Inflammatory macrophage (primary cell): ENCODE data around the gene NIBAN1.
A peak's percentile ranks its signal among the peaks of the same experiment; 100 is the strongest.
"Not testable (repeated sequence)": the region's sequence is repeated elsewhere in the genome, so short reads cannot be mapped to it uniquely, and the experiment has no call there.

ENCODE experiments used
- DNase-seq, 2 donors: peaks; one replicate each; pipeline ENCODE4 v3.0.0-alpha.2; 2020 to 2022
- total RNA-seq, 18 experiments: gene quantifications; one replicate each; lab custom pipeline; 2026; ENCODE audit warnings: mixed read lengths in 6 of 18, inconsistent platforms in 2 of 18; lab: John Stamatoyannopoulos, UW

The NIBAN1 gene, protein sequence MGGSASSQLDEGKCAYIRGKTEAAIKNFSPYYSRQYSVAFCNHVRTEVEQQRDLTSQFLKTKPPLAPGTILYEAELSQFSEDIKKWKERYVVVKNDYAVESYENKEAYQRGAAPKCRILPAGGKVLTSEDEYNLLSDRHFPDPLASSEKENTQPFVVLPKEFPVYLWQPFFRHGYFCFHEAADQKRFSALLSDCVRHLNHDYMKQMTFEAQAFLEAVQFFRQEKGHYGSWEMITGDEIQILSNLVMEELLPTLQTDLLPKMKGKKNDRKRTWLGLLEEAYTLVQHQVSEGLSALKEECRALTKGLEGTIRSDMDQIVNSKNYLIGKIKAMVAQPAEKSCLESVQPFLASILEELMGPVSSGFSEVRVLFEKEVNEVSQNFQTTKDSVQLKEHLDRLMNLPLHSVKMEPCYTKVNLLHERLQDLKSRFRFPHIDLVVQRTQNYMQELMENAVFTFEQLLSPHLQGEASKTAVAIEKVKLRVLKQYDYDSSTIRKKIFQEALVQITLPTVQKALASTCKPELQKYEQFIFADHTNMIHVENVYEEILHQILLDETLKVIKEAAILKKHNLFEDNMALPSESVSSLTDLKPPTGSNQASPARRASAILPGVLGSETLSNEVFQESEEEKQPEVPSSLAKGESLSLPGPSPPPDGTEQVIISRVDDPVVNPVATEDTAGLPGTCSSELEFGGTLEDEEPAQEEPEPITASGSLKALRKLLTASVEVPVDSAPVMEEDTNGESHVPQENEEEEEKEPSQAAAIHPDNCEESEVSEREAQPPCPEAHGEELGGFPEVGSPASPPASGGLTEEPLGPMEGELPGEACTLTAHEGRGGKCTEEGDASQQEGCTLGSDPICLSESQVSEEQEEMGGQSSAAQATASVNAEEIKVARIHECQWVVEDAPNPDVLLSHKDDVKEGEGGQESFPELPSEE
- total RNA-seq, result 191 to 1,142 (median 303) reads per million in 18 experiments

DNA sequence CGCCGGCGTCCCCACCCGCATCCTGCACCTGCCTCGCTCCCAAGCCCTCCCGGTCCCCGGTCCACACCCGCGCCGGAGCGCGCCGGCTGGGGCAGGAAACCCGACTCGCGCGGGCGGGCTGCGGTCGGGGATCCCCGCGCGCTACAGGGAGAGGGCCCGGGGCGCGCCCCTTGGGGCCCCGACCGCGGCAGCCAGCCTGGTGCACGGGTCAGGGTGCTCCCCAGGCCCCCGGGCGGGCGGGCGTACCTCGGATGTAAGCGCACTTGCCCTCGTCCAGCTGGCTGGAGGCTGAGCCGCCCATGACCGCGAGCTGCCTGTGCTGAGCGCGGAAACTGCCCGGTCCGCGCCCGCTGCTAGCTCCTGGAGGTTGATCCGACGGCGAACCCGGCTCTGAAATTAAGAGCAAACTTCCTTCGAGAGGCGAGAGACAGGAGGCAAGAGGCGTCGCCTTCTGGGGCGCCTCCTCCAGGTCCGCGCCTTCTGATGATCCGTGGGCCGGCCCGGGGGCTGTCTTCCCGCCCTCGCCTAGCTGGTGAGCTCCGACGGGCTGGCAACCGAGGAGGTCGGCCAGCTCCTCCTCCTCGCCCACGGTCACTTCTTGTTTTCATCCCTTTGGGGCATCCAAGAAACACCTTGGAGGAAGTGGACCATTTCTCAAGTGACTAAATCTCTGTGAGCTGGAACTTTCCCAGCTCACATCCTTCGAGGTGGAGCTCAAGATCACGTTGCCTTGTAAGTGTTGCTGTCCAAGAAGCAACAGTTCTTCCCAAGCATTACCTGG, at the start of gene NIBAN1:
NIBAN1 (minus strand) TSS at position 453 of the 781 bp plus-strand sequence; CDS start at position 301, 152 bp downstream.
- peak; percentile 73 to 79 for DNase-seq

DNA sequence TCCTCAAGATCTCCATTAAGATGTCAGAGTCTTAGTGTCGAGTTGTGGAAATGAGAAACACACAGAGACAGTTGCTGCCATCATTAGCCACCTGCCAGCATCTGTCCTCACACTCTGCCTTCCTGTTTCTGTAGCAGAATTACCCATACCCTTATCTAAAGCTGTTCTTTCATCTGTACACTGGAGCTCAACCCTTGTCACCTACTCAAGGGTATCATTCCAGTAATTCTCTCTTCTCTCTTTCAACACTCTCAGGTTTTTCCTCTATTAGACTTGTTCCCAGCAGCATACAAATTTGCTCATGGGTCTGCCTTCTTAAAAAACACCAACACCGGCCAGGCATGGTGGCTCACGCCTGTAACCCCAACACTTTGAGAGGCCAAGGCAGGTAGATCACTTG, 43.7 kb upstream of the NIBAN1 start:
- no peak for DNase-seq

DNA sequence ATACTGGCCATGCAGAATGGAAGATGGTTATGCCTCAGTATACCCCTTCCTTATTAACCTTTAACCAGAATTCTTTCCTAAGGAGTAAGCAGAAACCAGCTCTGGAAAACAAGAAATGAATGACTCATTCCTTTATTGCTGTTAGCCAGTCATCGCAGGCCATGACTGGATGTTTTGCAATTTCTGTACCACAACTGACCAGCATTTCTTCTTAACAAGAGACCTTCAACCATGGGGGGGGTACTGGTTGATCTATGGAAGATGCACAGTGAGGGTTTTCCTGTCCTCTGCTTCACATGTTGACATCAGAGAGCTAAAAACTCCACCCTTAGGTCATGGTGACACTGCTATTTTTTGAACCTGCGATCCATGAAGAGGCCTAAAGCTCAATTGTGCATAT, 43.0 kb upstream of the NIBAN1 start:
- DNase-seq, result peak; percentile 76 to 80

DNA sequence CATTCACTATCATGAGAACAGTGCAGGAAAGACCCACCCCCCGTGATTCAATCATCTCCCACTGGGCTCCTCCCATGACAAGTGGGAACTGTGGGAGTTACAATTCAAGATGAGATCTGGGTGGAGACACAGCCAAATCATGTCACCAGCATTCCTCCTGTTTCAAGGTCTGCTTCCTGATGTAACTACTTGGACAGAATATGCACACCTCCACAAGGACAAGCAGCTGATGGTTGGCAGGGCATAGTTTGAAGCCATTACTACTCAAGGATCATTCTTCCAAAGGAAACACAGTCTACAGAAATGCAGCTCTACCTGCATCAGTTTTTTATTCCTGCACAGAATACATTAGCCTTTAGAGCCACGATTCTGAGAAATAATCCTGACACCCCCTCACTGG, 42.6 kb upstream of the NIBAN1 start:
- DNase-seq, result peak; percentile 5 to 29

DNA sequence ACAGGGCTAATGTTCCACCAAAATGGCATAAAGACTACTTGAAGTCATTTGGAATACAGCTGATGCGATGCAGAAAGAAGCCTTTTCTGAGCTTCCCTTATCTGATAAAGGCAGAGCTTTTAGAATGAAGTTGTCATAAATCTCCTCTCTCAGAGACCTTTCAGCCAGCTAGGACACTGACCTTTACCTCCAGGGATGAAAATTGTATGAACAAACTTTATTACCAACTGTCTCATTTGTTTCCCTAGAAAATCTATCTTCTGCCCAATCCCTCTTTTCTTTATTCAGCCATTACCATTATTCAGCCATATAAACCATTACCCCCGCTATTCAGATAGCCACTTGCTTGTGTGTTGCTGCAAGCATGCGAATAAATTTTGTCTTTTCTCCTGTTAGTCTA, 41.3 kb upstream of the NIBAN1 start:
- DNase-seq, result no peak

DNA sequence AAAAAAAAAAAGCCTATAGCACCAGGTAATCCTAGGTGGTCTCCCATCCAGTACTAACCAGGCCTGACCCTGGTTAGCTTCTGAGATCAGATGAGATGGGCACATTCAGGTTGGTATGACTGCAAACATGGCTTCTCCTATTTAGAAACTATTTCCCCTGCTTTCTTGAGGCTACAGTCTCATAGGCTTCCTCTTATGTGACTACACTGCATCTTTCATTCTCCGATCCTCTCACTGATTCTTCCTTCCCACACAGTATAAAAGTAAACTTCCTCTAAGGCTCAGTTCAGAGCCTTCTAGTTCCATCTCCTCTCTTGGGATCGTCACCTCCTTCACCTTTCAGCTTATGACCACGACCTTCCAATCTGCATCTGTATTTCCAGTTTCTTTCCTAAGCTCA, 40.6 kb upstream of the NIBAN1 start:
- peak; percentile 26 to 48 for DNase-seq

DNA sequence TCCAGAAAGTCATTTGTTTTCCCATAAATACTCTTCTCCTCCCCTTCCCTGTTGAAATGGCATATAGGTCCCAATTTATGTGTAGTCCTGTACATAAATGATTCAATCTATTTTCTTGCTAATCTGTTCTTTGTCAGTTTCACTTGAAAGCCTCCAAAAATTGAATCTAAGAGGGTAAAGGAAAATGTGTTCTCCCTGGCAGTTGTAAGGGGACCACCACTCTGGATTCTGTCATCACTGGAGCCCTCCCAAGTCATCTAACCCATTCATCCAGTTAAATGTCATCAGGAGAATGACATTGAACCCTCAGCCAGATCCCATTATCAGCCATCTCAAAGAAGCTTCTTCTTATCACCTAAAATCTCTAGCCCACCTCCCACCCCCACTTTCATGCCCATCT, 36.1 kb upstream of the NIBAN1 start:
- DNase-seq, result no peak

DNA sequence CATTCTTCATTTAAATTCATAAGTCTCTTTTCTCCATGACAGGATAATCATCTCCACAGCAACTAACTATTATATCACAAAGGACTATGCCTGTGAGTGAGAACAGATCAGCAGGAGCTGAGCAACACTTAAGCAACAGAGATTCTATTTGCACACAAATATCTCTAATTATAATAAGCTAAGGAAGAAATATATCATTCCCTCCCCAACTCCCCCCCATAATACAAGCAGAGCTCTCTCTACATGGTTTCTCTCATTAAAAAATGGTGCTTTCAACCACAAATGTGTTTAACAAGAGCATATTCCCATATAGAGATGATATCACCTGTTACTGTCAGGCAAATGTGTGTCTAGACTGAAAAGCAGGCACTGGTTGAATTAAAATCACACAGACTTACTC, 34.5 kb upstream of the NIBAN1 start:
- no peak for DNase-seq

DNA sequence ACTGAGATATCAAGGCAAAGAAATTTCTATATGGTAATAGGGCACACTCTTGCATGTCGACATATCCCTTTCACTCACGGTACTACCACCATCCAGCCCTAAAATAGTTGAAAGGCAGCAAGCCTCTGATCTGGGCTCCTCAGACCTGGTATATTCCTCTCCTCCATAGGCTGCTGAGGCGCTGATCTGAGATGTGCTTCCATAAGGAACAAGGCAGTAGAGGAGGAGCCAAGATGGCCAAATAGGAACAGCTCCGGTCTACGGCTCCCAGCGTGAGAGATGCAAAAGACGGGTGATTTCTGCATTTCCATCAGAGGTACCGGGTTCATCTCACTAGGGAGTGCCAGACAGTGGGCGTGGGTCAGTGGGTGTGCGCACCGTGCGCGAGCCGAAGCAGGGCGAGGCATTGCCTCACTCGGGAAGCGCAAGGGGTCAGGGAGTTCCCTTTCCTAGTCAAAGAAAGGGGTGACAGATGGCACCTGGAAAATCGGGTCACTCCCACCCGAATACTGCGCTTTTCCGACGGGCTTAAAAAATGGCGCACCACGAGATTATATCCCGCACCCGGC, 27.1 kb upstream of the NIBAN1 start:
- DNase-seq, result not testable (repeated sequence)

DNA sequence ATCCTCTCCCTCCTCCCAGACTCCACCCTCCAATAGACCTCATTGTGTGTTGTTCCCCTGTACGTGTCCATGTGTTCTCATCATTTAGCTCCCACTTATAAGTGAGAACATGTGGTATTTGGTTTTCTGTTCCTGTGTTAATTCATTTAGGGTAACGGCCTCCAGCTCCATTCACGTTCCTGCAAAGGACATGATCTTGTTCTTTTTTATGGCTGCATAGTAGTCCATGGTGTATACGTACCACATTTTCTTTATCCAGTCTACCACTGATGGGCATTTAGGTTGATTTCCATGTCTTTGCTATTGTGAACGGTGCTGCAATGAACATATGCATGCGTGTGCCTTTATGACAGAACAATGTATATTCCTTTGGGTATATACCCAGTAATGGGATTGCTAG, 25.7 kb upstream of the NIBAN1 start:
- DNase-seq, result not testable (repeated sequence)

DNA sequence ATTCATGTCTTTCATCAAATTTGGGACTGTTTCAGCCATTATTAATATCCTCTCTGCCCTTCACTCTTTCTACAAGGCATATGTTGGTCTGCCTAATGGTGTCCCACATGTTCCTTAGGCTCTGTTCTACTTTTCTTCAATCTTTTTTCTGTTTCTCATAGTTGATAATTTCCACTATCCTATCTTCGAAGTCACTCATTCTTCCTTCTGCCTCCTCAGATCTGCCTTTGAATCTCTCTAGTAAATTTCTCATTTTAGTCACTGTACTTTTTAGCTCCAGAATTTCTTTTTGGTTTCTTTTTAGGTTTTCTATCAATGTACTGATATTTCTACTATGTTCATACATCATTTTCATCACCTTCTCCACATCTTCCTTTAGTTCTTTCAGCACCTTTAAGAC, 20.0 kb upstream of the NIBAN1 start:
- DNase-seq, result no peak

DNA sequence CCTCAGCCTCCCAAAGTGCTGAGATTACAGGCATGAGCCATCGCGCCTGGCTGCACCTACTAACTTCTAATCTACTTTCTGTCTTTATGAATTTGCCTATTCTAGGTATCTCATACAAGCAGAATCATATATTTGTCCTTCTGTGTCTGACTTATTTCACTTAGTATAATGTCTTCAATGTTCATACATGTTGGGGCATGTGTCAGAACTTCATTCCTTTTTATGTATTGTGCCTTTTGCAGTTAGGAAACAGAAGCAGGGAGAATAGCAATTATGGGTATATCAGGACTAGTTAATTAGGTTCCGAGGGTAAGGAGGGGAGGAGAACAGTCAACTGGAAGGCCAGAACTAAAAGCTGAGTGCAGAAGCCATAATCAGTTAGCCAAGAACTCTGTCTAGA, 18.0 kb upstream of the NIBAN1 start:
- DNase-seq, result no peak

DNA sequence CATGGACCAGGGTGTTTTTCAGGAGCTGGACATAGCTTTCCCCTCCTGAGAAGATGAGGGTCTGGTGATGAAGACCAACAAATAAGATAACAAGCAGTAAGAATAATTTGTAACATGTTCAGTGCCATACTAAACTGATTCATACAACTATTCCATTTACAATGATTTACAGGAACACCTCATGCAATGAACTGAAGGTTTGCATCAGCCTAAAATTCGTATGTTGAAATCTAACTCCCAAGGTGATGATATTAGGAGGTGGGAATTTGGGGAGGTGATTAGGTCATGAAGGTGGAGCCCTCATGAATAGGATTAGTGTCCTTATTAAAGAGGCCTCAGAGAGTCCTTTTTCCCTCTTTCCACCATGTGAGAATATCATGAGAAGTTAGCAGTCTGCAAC, 15.9 kb upstream of the NIBAN1 start:
- no peak for DNase-seq

DNA sequence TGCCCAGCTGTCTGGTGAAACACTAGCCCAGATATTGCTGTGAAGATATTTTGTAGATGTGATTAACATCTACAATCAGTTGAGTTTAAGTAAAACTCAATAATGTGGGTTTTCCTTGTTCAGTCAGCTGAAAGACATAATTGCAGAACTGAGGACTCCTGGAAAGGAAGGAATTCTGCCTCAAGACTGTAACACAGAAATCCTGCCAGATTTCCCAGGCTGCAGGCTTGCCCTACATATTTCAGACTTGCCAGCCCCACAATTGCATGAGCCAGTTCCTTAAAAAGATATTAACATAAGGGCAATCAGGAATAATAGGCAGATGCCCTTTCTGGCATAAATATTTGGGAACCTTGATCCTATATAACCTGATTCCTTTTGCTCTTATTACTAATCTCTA, 14.2 kb upstream of the NIBAN1 start:
- no peak for DNase-seq

DNA sequence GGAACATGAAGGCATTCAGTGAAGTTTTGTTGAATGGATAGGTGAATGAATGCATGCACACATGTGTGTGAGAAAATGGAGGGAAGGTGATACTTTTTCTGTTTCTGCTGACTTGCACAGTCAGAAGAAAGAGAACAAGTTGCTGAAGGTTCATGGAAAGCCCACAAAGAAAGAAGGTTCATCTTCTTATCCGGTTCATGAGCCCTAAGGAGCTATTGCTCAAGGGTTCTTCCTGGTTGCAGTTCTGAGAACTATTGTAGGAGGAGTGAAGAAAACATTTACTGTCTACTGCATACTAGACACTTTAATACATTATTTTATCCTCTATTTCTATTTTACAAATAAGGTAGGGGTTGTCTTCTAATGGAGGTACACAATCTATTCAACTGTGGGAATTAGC, 13.4 kb upstream of the NIBAN1 start:
- peak; percentile 50 to 71 for DNase-seq

DNA sequence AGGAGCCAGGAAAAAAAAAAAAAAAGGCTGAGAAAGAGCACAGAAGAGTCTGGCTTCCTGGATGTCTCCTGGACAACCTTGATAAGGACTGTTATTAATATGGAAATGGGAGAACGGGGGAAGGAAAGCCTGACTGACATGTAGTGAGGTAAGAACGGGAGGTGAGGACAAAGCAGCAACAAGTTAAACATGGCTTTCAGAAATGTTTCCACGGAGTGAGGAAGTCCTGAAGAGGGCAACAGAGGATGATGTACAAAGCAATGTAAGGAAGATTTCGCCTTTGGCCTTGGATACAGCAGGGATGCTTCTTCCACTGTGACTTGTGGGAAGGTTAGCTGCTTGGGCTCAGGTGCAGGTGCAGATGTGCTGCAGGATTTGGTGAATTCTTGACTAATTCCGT, 11.9 kb upstream of the NIBAN1 start:
- peak in 1 of 2 donors; percentile 28 for DNase-seq

DNA sequence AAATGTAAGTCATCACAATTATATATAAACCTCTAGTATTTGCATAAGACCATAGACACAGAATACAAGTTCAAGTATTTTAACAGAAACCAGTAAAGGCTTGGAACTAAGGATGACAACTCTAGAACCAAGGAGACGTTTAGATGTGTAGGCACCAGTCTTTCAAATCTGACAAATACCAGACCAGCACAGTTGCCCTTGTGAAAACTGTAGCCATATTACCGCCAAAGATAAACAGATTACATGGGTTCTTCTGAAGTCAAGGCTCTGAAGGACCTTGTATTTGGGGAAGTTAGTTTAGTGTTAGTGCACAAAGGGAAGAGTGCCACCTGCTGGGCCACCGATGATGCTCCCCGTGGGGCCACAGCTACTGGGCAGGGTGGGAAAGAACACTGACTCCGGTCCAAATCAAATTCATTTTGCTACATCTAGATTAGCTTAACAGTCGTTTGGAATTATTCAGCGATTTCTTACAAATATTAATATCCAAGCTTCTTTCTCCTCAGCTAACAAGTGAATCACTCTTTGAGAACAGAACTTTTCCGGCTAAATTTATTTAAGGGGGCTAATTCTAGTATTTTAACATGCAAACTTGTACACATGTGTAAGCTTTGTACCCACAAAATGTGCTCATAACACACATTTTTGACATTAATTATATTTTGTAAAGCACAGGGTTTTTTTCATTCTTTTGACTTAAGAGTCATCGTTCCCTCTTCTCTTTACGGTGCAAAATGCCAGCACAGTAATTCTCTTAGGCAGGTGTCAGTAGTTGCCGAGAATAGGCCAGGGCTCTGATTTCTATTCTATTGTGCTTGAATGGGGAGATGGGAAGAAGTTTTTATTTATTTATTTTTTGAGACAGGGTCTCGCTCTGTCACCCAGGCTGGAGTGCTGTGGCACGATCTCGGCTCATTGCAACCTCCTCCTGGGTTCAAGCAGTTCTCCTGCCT, 8.0 kb upstream of the NIBAN1 start:
- DNase-seq, result peak; percentile 85 to 86

DNA sequence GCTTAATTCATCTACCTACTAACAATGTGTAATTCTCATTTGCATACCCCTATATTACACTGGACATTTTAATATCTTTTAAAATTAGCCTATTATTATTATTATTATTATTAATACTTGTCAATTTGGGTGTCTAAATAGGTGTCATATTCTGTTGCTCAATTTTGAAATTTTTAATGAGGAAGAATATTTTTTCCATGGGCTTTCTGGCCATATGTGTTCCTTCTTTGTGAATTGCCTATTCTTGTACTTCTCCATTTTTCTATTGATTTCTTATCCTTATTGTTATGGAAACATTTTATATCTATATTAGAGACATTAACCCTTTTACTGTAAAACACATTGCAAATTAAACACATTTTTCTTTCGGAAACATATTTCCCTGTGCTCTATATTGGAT, 6.4 kb upstream of the NIBAN1 start:
- DNase-seq, result no peak

DNA sequence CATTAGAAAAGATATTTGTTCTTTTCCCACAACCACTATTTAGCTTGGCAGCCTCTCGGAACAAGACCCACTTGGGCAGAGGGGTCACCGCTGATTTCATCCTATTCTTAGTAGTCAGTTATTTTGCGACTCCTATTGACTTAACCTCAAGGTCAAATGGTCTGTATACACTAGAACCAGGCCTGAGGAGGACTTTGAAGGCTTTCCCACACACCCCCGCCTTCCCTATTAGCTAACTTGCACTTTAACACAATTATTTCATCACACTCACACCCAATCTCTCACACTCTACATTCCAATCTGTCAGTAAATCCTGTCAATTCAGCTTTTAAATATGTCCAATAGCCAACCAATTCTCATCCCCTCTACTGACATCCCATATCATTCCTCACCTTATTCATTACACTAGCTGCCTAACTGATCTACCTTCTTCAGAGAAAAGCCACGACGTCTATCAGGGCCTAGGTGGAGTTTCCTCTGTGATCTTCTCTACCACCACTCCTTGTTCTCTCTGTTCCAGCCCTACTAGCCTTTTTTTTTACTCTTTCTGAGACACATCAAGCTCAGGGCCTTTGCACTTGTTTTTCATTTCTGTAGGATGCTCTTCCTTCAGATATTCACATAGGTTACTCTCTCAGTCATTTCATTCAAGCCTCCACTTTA, 1.0 kb upstream of the NIBAN1 start:
- peak; percentile 27 to 37 for DNase-seq

DNA sequence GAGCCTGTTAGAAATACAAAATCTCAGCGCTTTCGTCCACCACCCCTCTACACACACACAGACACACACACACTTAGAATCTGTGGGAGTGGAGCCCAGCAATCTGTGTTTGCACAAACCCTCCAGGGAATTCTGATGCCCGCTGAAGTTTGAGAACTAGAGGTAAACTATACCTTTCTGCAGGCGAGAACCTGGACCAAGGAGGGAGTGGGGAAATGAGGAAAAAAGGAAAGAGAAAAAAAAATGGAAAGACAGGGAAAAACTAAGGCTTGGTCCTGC, 468 bp upstream of the NIBAN1 start:
- DNase-seq, result no peak
